GM18499 (cell line): ENCODE measurements around the gene FAM72B.
"Not testable (repeated sequence)": the region's sequence is repeated elsewhere in the genome, so short reads cannot be mapped to it uniquely, and the experiment has no call there.

Experiments used
- ATAC-seq: cut with Tn5 transposase; IDR thresholded peaks from one replicate; pipeline ENCODE4 v1.9.1; 2021; ENCODE audit warnings: moderate number of reproducible peaks; ENCODE audit not compliant: insufficient read depth, unreplicated experiment

The FAM72B gene

DNA sequence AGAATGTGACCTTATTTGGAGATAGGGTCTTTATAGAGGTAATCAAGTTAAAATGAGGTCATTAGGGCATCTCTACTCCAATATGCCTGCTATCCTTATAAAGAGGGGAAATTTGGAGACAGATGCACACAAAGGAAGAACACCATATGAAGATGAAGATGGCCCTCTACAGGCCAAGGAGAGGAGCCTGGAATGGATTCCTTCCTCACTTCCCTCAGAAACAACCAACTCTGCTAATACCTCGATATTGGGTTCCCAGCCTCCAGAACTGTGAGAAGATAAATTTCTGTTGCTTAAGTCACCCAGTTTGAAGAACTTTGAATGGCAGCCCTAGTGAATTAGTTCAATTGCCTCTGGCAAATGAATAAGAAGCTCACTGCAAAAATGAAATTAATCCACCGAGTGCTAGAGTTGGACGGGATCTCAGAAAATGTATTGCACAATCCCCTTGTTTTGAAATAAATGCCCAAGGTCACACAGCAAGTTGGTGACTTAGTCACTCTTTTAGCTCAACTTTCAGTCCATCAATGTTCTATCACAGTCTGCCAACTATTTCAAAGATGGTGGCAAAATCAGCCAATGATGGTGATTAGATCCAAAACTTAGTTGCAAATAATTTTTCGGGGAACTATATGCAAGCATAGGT is 27.1 kb downstream of the FAM72B start:
- not testable (repeated sequence) for ATAC-seq

DNA sequence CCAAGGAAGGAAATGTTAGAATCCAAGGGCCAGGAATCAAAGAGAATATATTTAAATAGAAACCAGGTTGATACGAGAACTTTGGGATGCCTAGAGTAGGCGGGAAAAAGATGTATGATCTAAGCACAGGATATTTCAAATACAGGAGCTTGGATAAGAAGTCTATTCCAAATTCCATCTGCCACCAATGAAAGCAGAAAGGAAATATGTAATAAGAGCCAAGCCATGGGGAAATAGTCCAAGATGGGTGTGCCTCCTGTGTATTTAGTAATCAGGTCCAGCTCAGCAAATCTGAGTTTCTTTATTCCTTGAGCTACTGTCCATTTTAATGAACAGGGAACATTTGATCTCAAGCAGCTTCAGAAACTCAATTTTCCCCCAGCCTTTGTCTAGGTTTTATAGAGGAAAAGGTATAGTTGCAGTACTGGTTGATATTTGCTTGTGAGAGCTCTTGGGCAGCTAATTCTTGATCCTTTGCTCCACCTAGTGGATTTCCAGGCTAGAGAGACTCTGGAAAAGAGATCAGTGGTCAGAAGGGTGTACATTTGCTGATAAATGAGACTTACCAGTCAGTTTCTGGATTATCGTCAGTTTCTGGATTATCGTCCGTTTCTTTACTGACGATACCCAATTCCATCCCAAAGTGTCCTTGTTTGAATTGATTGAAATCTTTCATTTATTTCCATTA is 28.3 kb downstream of the FAM72B start:
- ATAC-seq: not testable (repeated sequence)

DNA sequence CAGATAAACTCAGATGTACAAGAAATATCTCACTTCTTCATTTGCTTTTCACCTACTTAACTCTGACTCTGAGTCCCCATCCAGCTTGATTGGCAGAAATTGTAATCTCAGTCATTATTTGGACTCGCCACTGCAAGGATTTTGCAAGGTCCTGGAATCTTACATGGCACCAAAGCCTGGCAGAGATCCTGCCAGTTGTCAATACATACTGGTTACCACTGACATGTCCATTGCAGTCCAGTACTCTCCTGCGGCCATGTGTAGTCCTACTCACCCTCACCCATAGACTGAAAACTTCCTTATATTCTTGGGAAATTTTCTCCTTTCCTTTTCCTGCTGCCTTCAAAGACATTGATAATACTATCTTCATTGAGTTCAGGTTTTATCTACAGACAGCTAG is 29.3 kb downstream of the FAM72B start:
- ATAC-seq: not testable (repeated sequence)

DNA sequence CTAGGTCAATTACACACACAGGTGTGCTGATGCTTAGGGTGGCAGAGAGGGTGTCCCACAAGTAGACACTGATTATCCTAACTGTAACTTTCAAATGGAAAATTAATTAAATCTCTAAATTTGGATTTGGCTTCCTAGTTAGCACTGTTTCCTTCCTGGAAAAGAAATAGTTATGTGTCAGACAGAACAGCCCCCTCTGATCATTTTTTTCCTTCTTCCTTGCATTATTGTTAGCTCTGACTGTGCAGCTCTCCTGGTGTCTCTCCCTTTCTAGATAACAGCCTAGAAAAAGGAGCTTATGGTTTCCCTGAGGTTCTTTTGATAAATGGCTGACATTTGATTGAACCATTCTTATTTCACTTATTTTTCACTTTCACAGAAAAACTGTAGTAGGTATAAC is 31.4 kb downstream of the FAM72B start:
- not testable (repeated sequence) for ATAC-seq

DNA sequence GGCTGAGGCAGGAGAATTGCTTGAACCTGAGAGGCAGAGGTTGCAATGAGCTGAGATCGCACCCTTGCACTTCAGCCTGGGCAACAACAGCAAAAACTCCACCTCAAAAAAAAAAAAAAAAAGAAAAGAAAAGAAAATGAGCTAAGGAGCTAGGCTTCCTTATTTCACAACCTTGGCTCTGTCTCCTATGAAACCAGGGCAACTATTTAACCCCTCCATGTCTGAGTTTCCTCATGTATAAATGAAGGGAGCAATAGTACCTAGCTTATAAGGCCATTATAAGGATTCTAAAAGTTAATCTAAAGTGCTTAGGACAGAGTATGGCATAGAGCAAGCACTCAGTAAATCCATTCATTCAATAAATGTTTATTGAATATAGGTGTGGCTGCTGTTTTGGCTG is 32.8 kb downstream of the FAM72B start:
- not testable (repeated sequence) for ATAC-seq

DNA sequence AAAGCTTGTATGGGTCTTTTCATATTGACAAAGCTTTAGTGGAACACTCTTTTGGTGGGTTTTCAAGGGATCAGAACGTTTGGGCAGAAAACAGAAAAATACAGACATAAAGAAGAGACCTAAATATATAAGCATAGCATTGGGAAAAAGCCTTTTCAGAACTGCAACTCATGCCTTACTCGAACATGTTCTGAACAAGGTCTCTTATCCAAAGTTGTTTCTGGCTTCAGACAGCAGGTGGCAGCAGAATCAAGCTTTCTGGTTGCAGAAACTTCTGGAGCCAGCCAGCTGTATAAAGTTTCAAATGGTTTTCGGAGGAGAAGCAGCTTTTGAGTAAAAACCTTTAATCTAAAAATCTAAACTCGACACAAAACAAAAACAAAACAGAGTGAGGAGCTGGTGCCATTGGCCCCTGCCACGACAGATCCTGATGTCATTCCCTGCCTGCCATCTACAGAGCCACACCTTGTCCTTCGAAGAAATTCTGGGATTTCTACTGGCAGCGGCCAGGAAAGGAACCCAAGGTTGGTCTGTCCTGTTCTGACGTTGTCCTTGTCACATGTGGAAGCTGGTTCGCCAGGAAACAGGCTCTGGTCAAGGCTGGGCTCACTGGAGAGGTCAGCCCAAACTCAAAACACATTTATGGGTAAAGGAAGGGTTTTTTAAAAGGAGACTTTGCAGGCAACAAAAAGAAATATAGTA is 35.5 kb downstream of the FAM72B start:
- ATAC-seq: not testable (repeated sequence)

DNA sequence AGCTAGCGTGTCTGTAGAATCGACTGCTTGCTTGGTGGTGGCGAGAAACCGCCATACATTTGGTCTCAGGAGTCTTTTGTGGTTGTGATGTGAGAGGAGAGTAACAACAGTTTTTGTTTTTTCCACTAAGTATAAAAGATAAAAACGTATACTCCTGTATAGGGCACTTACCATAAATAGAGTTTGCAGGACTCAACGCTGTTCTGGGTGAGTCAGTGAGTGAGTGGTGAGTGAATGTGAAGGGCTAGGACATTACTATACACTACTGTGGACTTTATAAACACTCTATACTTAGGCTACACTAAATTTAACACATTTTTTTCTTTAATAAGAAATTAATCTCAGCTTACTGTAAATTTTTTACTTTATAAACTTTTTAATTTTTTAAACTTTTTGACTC is 43.7 kb downstream of the FAM72B start:
- not testable (repeated sequence) for ATAC-seq

DNA sequence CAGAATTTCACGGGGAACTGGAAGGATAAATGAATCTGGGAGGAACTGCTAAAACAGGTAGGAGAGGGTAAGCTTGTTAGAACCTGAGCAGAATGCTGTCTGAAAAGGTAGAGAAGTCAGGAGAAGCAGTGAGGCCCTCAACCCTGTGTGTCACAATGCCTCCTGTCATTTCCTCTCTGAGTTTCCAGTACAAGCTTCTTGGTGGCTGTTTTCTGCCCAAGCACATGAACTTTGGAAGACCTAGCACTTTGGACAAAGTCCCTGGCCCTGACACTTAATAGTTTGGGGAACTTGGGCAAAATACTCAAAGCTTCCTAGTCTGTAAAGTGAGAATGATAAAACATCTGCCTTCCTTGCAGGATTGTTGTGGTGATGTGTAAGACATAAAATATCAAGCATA is 52.6 kb downstream of the FAM72B start:
- ATAC-seq: not testable (repeated sequence)

DNA sequence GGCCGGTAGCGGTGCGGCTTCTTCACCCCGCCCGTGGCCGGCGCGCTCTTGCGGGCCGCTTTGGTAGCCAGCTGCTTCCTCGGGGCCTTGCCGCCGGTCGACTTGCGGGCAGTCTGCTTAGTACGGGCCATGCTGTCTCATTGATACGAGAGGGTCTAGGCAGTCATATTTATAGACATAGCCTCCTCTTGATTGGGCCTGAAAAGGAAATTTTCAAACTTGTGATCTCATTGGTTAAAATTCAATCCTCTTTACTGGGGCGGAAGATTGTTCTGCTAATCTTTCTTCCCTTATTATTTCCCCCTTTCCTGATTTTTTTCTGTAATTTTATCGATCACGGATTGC is 65.7 kb downstream of the FAM72B start:
- not testable (repeated sequence) for ATAC-seq
